Measurements from ENCODE around the gene HECA.
"Not testable (repeated sequence)": the region's sequence is repeated elsewhere in the genome, so short reads cannot be mapped to it uniquely, and the experiment has no call there.

The HECA gene

GRCh38 chr6:139161817-139162284 is 27.0 kb downstream of the HECA start:
- DNase-seq = peak; percentile 63

GRCh38 chr6:139164001-139164400 is 29.1 kb downstream of the HECA start:
- DNase-seq = no peak

DNA sequence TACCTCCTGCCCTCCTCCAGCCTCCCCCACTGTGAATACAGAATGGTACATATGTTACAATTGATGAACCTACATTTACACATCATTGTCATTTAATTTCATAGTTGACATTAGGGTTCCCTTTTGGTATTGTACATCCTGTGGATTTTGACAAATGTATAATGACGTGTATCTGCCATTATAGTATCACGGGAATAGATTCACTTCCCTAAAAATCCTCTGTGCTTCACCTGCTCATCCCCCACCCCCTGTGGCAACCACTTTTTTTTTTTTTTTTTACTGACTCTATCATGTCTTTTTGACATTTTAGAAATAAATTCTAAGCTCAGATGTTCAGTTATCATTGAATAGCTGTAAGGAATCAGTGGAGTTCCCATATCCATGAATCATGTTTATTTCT is 30.4 kb downstream of the HECA start:
- DNase-seq = no peak

DNA sequence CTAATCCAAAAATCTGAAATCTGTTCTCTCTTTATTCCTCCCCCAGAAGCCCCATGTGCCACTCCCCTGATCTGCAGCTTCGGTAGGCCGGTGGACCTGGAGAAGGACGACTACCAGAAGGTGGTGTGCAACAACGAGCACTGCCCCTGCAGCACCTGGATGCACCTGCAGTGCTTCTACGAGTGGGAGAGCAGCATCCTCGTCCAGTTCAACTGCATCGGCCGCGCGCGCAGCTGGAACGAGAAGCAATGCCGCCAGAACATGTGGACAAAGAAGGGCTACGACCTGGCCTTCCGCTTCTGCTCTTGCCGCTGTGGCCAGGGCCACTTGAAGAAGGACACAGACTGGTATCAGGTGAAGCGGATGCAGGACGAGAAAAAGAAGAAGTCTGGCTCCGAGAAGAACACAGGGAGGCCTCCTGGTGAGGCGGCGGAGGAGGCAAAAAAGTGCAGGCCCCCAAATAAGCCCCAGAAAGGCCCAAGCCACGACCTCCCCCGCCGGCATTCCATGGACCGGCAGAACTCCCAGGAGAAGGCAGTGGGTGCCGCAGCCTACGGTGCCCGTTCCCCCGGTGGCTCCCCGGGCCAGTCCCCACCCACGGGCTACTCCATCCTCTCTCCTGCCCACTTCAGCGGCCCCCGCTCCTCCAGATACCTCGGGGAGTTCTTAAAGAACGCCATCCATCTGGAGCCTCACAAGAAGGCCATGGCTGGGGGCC is 31.5 kb downstream of the HECA start:
- no peak for DNase-seq

- no peak for DNase-seq
These were observed 32.1 kb downstream of the HECA start for GRCh38 chr6:139166956-139167313.

- no peak for DNase-seq
These were observed 37.3 kb downstream of the HECA start for GRCh38 chr6:139172151-139172550.

- no peak for DNase-seq
These were observed 37.7 kb downstream of the HECA start for GRCh38 chr6:139172567-139172966.

DNA sequence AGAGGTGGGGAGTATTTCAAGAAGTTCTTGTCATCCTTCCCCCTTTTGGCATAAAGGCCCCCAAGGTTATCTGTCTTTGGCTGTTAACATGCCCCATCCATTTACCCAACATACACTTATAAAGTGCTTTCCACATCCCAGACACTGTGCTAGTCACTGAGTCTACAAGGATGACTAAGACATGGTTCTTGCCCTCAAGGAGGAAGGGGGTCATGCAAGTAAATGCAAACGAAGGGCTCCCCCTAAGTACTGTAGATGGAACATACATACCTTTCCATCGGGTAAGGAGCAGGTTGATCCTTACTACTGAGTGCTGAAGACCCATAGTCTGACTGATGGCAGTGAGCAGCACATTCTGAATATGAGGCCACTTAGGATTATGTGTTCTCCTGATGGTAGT is 38.3 kb downstream of the HECA start:
- peak; percentile 31 for DNase-seq

GRCh38 chr6:139173822-139174221 is 38.9 kb downstream of the HECA start:
- DNase-seq = no peak

DNA sequence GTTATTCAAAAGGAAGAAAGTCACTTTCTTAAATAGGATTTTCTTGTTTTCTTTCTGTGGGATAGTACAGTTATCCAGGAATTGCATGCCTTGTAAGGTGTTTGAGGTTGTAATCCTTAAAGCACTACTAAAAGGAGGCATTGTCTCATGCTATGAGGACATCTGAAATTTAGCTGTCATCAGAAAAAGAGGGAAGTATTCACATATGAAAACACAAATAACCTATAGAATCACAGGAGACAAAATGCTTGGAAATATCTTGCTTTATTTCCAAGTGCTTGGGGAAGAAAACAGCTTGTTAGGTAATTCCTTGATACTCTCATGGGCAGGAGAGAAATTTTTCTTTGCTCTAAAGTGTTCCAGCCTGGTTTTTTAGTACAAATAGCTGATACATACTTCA is 40.1 kb downstream of the HECA start:
- DNase-seq = no peak

GRCh38 chr6:139175389-139175948 is 40.6 kb downstream of the HECA start:
- no peak for DNase-seq

DNA sequence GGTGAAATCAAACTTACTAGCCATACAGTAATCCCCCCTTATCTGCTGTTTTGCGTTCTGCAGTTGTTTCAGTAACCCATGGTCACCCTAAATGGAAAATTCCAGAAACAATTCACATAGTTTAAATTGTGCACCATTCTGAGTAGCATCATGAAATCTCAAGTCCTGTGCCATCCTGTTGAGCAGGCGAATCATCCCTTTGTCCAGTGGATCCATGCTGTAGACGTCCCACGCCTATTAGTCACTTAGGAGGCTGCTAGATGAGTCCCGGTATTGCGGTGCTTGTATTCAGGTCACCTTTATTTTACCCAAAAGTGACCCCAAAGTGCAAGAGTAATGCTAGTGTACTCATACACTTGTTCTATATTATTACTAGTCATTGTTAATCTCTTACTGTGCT is 46.4 kb downstream of the HECA start:
- DNase-seq = no peak

DNA sequence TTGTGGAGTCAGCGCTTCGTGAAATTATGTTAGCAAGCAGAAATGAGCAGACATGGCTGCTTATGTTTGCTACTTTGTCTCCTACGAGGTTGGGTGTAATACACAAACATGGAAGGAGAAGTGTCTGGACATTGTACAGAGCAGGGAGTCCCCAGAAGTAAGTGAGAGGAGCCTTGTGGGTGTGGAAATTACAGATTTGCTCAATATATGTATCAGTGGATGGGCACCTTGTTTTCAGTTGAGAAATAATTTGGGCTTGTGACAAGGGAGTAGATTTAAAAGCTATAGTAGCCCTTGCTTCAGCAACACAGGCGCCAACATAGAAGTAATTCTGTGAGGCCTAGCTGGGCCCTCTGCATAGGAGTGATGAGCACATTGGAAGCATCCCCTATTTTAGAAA is 49.2 kb downstream of the HECA start:
- no peak for DNase-seq

GRCh38 chr6:139184459-139184858 is 49.6 kb downstream of the HECA start:
- no peak for DNase-seq

- no peak for DNase-seq
These were observed 51.4 kb downstream of the HECA start for GRCh38 chr6:139186242-139186641.

DNA sequence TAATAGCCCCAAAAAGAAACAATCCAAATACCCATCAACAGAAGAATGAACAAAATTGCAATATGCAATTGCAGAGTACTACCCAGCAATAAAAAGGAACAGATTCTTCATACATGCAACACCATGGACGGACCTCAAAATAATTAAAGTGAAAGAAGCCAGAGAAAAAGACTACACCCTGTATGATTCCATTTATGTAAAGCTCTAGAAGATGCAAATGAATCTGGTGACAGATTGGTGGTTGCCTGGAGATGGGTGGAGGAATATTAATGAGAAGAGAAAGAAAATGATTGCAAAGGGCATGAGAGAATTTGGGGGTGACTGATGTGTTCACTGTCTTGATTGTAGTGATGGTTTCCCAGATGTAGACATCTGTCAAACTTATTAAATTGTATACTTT is 51.8 kb downstream of the HECA start:
- DNase-seq = no peak

- no peak for DNase-seq
These were observed 52.6 kb downstream of the HECA start for GRCh38 chr6:139187489-139187888.

GRCh38 chr6:139189665-139190064 is 54.8 kb downstream of the HECA start:
- no peak for DNase-seq

DNA sequence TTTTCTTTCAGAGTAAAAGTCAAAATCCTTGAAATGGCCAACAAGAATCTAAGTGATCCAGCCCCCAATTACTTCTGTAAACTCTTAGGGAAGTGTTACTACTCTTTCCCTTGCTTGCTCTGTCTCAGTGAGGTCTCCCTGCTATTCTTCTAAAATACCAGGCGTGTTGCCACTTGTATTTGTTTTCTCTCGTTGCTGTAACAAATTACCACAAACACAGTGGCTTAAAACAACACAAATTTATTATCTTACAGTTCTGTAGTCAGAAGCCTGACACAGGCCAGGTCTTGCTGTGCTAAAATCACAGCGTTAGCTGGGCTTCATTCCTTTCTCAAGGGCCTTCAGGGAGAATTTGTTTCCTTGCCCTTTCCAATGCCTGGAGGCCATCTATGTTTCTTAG is 59.9 kb downstream of the HECA start:
- DNase-seq = no peak

DNA sequence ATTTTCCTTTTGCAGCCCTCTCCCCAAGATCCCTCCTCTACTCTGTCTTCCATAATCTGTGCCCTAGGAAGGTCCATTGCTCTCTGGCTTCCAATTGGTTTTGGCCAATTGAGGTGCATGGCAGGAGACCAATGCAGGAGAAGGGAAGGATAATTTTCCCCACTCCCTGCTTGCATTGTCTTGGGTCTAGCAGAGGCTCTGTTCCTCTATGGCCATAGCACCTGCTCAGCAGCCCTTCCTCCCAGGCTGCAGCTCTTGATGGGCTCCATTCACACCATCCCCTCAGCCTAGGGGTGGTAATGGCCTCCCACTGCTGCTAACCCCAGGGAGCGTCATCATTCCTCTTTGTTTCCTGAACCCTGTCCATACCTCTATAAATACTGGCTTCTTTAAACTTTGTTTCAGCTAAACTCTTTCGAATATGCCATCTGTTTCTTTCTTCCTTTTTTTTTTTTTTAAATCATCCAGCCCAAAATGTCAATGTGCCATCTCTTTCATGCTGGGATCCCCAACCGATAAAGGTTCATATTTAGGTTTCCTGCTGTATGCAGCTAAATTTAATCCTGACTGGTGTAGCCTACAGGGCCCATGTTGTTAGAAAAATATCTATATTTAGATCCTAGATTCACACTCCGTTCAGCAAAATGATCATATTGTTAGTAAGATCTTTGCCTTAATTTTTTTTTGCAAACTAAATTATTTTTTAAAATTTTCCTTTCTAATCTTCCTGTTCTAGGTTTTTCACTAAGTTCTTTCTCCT is 63.8 kb downstream of the HECA start:
- no peak for DNase-seq

DNA sequence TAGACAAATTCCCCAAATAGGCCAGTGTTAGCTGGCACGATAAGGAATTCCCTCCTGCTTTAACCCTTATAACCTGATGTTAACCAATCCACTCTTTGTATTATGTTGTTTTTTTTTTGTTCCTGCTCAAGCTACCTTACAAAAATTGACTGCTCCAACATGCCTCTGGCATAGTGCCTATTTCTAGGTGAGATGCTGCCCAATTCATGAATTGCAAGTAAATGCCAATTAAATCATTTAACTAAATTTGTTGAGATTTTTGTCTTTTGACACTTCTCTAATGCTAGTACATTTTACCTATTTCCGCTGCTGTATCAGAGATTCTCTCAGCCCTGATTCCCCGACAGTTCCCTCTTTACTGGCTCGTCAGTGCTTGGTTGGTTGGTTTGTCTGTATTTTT is 66.5 kb downstream of the HECA start:
- DNase-seq = no peak

GRCh38 chr6:139204978-139205377 is 70.1 kb downstream of the HECA start:
- no peak for DNase-seq

GRCh38 chr6:139205843-139206242 is 71.0 kb downstream of the HECA start:
- DNase-seq = no peak

GRCh38 chr6:139210766-139211165 is 75.9 kb downstream of the HECA start:
- not testable (repeated sequence) for DNase-seq

All from activated gamma-delta T cell treated with Interleukin-2 at 50 U/mL for 16 hours (primary cell).